GM21786 (cell line): ENCODE data around the gene PLEKHG4B.

Experiments used
- ATAC-seq: cut with Tn5 transposase; IDR thresholded peaks from one replicate; pipeline ENCODE4 v1.9.1; 2021; ENCODE audit not compliant: unreplicated experiment

PLEKHG4B gene

GRCh38 chr5:167982-168660, 76.2 kb downstream of the PLEKHG4B start:
- ATAC-seq, result no peak

GRCh38 chr5:169071-169727, 77.2 kb downstream of the PLEKHG4B start:
- ATAC-seq, result no peak

- no peak for ATAC-seq
Observed at GRCh38 chr5:169728-170094, 77.7 kb downstream of the PLEKHG4B start.

- no peak for ATAC-seq
Observed at GRCh38 chr5:170971-171800, 79.2 kb downstream of the PLEKHG4B start.

GRCh38 chr5:171801-172331, 79.9 kb downstream of the PLEKHG4B start:
- no peak for ATAC-seq

GRCh38 chr5:172421-172820, 80.5 kb downstream of the PLEKHG4B start:
- no peak for ATAC-seq

- ATAC-seq, result no peak
Observed at GRCh38 chr5:172841-173251, 80.9 kb downstream of the PLEKHG4B start.

- no peak for ATAC-seq
Observed at GRCh38 chr5:173392-174290, 81.7 kb downstream of the PLEKHG4B start.

- ATAC-seq, result no peak
Observed at GRCh38 chr5:174291-174600, 82.3 kb downstream of the PLEKHG4B start.

- no peak for ATAC-seq
Observed at GRCh38 chr5:174876-175465, 83.0 kb downstream of the PLEKHG4B start.

GRCh38 chr5:176296-176823, 84.4 kb downstream of the PLEKHG4B start:
- no peak for ATAC-seq

GRCh38 chr5:178110-178509, 86.1 kb downstream of the PLEKHG4B start:
- no peak for ATAC-seq

- ATAC-seq, result no peak
Observed at GRCh38 chr5:179401-179800, 87.4 kb downstream of the PLEKHG4B start.

- no peak for ATAC-seq
Observed at GRCh38 chr5:180286-180918, 88.4 kb downstream of the PLEKHG4B start.

- no peak for ATAC-seq
Observed at GRCh38 chr5:181160-181559, 89.2 kb downstream of the PLEKHG4B start.

- ATAC-seq, result no peak
Observed at GRCh38 chr5:181566-181965, 89.6 kb downstream of the PLEKHG4B start.

GRCh38 chr5:182126-182525, 90.2 kb downstream of the PLEKHG4B start:
- no peak for ATAC-seq

- no peak for ATAC-seq
Observed at GRCh38 chr5:184471-184870, 92.5 kb downstream of the PLEKHG4B start.

- no peak for ATAC-seq
Observed at GRCh38 chr5:185095-186070, 93.4 kb downstream of the PLEKHG4B start.
